Fibroblast of lung (primary cell): ENCODE data around the gene SOCS2. TPM values are rescaled to one million over a fixed set of nuclear protein-coding genes. Genes with fewer than 3 reads are reported as not detected.

Source experiments
- DNase-seq, 2 donors: peaks; one replicate each; pipeline versions ENCODE4 v3.0.0 to v3.0.0-alpha.2; 2010; ENCODE audit warnings: low read depth in 2 of 2
- H2AFZ ChIP-seq: 2 replicates; pipeline ENCODE4 v1.5.1; 2012; ENCODE audit warnings: low read length, control low read depth, inconsistent platforms
- H3K27ac ChIP-seq: 2 replicates; pipeline ENCODE4 v1.5.1; 2011; ENCODE audit warnings: low read length, control low read depth; ENCODE audit not compliant: insufficient read depth
- H3K27me3 ChIP-seq: 2 replicates; pipeline ENCODE4 v1.5.1; 2011; ENCODE audit warnings: mild to moderate bottlenecking, low read length; ENCODE audit not compliant: control insufficient read depth, insufficient read depth
- H3K36me3 ChIP-seq: 2 replicates; pipeline ENCODE4 v1.5.1; 2011; ENCODE audit warnings: low read length; ENCODE audit not compliant: control insufficient read depth, insufficient read depth
- H3K4me1 ChIP-seq: 2 replicates; pipeline ENCODE4 v1.5.1; 2011; ENCODE audit warnings: low read length; ENCODE audit not compliant: control insufficient read depth, insufficient read depth; ENCODE audit errors: extremely low read depth
- H3K4me2 ChIP-seq: 2 replicates; pipeline ENCODE4 v1.5.1; 2011; ENCODE audit warnings: low read length, control low read depth; ENCODE audit not compliant: insufficient read depth; ENCODE audit errors: extremely low read depth
- H3K4me3 ChIP-seq, 4 experiments: fragments of 200-600 bp in 1 of 4; sonication (generic) in 1 of 4; replicated peaks in 1 of 4; 2 replicates each; pipeline ENCODE4 v1.5.1; 2011 to 2016; ENCODE audit warnings: low read length in 4 of 4, low read depth in 3 of 4, mild to moderate bottlenecking in 3 of 4, control low read depth in 2 of 4, inconsistent platforms in 1 of 4, mixed read lengths in 1 of 4; ENCODE audit not compliant: insufficient read depth in 1 of 4; ENCODE audit errors: control extremely low read depth in 1 of 4
- H3K79me2 ChIP-seq: 2 replicates; pipeline ENCODE4 v1.5.1; 2012; ENCODE audit warnings: mild to moderate bottlenecking, low read length, inconsistent platforms; ENCODE audit not compliant: control insufficient read depth, insufficient read depth
- H3K9ac ChIP-seq: 2 replicates; pipeline ENCODE4 v1.5.1; 2011; ENCODE audit warnings: mild to moderate bottlenecking, low read length, control low read depth; ENCODE audit not compliant: insufficient read depth
- H3K9me3 ChIP-seq: 2 replicates; pipeline ENCODE4 v1.5.1; 2012; ENCODE audit warnings: low read depth, low read length; ENCODE audit not compliant: control insufficient read depth, insufficient read depth
- H4K20me1 ChIP-seq: 2 replicates; pipeline ENCODE4 v1.5.1; 2011; ENCODE audit warnings: low read length; ENCODE audit not compliant: control insufficient read depth, insufficient read depth; ENCODE audit errors: extremely low read depth
- CTCF ChIP-seq, 2 donors: IDR thresholded peaks in 1 of 2; conservative IDR thresholded peaks in 1 of 2; 1 replicate in 1 of 2; 2 replicates in 1 of 2; pipeline ENCODE4 v1.5.1; 2011 to 2012; ENCODE audit warnings: low read length in 2 of 2, control low read depth in 1 of 2, inconsistent platforms in 1 of 2, low read depth in 1 of 2, mild to moderate bottlenecking in 1 of 2
- EZH2 ChIP-seq: IDR thresholded peaks from 2 replicates; pipeline ENCODE4 v1.5.1; 2012; ENCODE audit warnings: low read length, control low read depth, mild to moderate bottlenecking; ENCODE audit errors: missing control alignments
- polyA minus RNA-seq: library from RNA; depleted of rRNA, polyadenylated mRNA; stranded (reverse); fragments of >200 nt; gene quantifications from 2 replicates; pipeline ENCODE4 v1.2.3, GENCODE V29; 2011; ENCODE audit warnings: low replicate concordance
- polyA plus RNA-seq, 2 donors: library from polyadenylated mRNA; depleted of rRNA in 1 of 2; stranded (reverse) in 1 of 2; unstranded in 1 of 2; fragments of >200 nt; gene quantifications; 2 replicates each; pipeline ENCODE4 v1.2.1, GENCODE V29; 2011 to 2012; ENCODE audit warnings: missing spikeins in 1 of 2
- total RNA-seq: library from RNA; depleted of rRNA; stranded (reverse); fragments of >200 nt; gene quantifications from 2 replicates; pipeline ENCODE4 v1.2.1, GENCODE V29; 2014

The SOCS2 gene
- total RNA-seq = 75.5 and 105 TPM in 2 replicates
- 69.1 and 113 TPM in 2 replicates for polyA plus RNA-seq
- 45.4 and 69.0 TPM in 2 replicates for polyA plus RNA-seq (2012)
- polyA minus RNA-seq = 26.7 and 43.3 TPM in 2 replicates

GRCh38 chr12:93571925-93572711, at the start of gene SOCS2:
TSS of gene SOCS2 (plus strand) at chr12:93572675. CDS start at chr12:93572898, 223 bp downstream.
- no peak for TF ChIP-seq EZH2
- no peak for TF ChIP-seq CTCF (conservative IDR thresholded peaks at IDR 0.05 in 1 of 2, IDR thresholded peaks at IDR 0.05 in 1 of 2; ENCODE audit: low read depth in 1 of 2, low read length in 2 of 2)
- peak within 1 kb of the TSS; percentile 78 for H3K27ac ChIP-seq
- no peak within 1 kb of the TSS for H2AFZ ChIP-seq
- H3K4me2 ChIP-seq = peak within 1 kb of the TSS; percentile 90
- peak within 1 kb of the TSS; percentile 80 to 95 (median 89) for H3K4me3 ChIP-seq
- no peaks in the 10 kb centered on the region for H3K27me3 ChIP-seq
- H3K9me3 ChIP-seq = no peaks in the 10 kb centered on the region
- H3K36me3 ChIP-seq = peaks cover 2% of the 10 kb centered on the region
- peaks cover 68% of the 10 kb centered on the region for H3K79me2 ChIP-seq
- H4K20me1 ChIP-seq = no peaks in the 10 kb centered on the region
- peak; percentile 36 to 39 for DNase-seq
- H3K4me1 ChIP-seq = peaks cover 9% of the 10 kb centered on the region
- peak within 1 kb of the TSS; percentile 83 for H3K9ac ChIP-seq

GRCh38 chr12:93524386-93525133, 47.9 kb upstream of the SOCS2 start:
- TF ChIP-seq CTCF (conservative IDR thresholded peaks at IDR 0.05 in 1 of 2, IDR thresholded peaks at IDR 0.05 in 1 of 2; ENCODE audit: low read depth in 1 of 2, low read length in 2 of 2) (no peak), EZH2 (no peak)
- no peaks in the 10 kb centered on the region for H3K36me3 ChIP-seq
- no peak overlapping the region for H3K4me2 ChIP-seq
- H4K20me1 ChIP-seq = no peaks in the 10 kb centered on the region
- no peak overlapping the region for H3K27ac ChIP-seq
- no peaks in the 10 kb centered on the region for H3K27me3 ChIP-seq
- H3K4me3 ChIP-seq = no peak overlapping the region
- peaks cover 2% of the 10 kb centered on the region for H3K4me1 ChIP-seq
- no peaks in the 10 kb centered on the region for H3K9me3 ChIP-seq
- H3K79me2 ChIP-seq = no peaks in the 10 kb centered on the region
- H3K9ac ChIP-seq = no peak overlapping the region
- H2AFZ ChIP-seq = no peak overlapping the region
- no peak for DNase-seq

- Histone ChIP-seq H3K4me3 (no peak overlapping the region), H4K20me1 (no peaks in the 10 kb centered on the region), H3K9me3 (no peaks in the 10 kb centered on the region), H3K27ac (no peak overlapping the region), H3K4me2 (no peak overlapping the region), H3K36me3 (no peaks in the 10 kb centered on the region), H3K4me1 (peaks cover 2% of the 10 kb centered on the region), H2AFZ (no peak overlapping the region), H3K9ac (no peak overlapping the region), H3K27me3 (no peaks in the 10 kb centered on the region), H3K79me2 (no peaks in the 10 kb centered on the region)
- no peak for TF ChIP-seq CTCF (conservative IDR thresholded peaks at IDR 0.05 in 1 of 2, IDR thresholded peaks at IDR 0.05 in 1 of 2; ENCODE audit: low read depth in 1 of 2, low read length in 2 of 2)
- TF ChIP-seq EZH2 = no peak
- DNase-seq = peak; percentile 95 to 98
Measured at GRCh38 chr12:93526786-93527428, 45.6 kb upstream of the SOCS2 start.
